Type B pancreatic cell (in vitro differentiated cells): ENCODE measurements around the gene AATK. TPM values are rescaled to one million over a fixed set of nuclear protein-coding genes. Genes with fewer than 3 reads are reported as not detected.
"Not testable (repeated sequence)": the region's sequence is repeated elsewhere in the genome, so short reads cannot be mapped to it uniquely, and the experiment has no call there.

Experiments used
- DNase-seq: peaks from one replicate; pipeline ENCODE4 v3.0.0; 2021; ENCODE audit warnings: mixed read lengths; ENCODE audit not compliant: unreplicated experiment; ENCODE audit errors: extremely low spot score
- H3K27ac Mint-ChIP-seq: 2 replicates; pipeline ENCODE4 v1.8.0; 2021; ENCODE audit warnings: mild to moderate bottlenecking, mixed read lengths
- H3K27me3 Mint-ChIP-seq: 2 replicates; pipeline ENCODE4 v1.8.0; 2021; ENCODE audit warnings: mixed read lengths
- H3K36me3 Mint-ChIP-seq: 2 replicates; pipeline ENCODE4 v1.8.0; 2021; ENCODE audit warnings: mixed read lengths
- H3K4me1 Mint-ChIP-seq: one replicate; pipeline ENCODE4 v1.8.0; 2021; ENCODE audit warnings: mixed read lengths; ENCODE audit not compliant: unreplicated experiment
- H3K4me3 Mint-ChIP-seq: 2 replicates; pipeline ENCODE4 v1.8.0; 2021; ENCODE audit warnings: mild to moderate bottlenecking, mixed read lengths
- H3K9me3 Mint-ChIP-seq: 2 replicates; pipeline ENCODE4 v1.8.0; 2021; ENCODE audit warnings: mixed read lengths
- total RNA-seq: library from RNA; stranded (reverse); gene quantifications from 2 replicates; pipeline ENCODE4 v1.2.1, GENCODE V29; 2021; ENCODE audit warnings: low replicate concordance
- TF ChIP-seq, protein P1 (sequence below): fragments of 200-600 bp; sonication (generic); conservative IDR thresholded peaks from 2 replicates; pipeline ENCODE4 v1.5.0; 2021; ENCODE audit warnings: antibody characterized with exemption, mild to moderate bottlenecking

Gene AATK
- total RNA-seq, 1 donor from 2014 or later = 6.4 TPM

DNA sequence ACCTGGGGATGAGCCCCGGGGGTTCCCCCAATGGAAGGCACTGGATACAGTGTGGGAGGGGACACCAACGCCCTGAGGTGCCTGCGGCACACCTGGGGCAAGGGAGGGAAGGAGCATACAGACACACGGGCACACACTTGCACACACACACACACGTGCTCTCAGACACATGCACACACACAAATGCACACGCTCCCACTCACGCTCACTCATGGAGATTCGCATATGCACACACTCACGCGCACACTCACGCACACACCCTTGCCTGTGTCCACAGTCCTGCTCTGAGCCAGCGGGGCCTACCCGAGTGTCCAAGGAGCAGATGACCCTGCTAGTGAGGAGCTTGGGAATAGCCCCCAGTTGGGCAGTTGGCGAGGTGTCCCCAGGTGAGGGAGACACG lies 17.4 kb downstream of the AATK start:
- H3K27me3 Mint-ChIP-seq = no peaks in the 10 kb centered on the region
- no peak for DNase-seq
- no peaks in the 10 kb centered on the region for H3K9me3 Mint-ChIP-seq
- H3K4me1 Mint-ChIP-seq = no peaks in the 10 kb centered on the region
- H3K36me3 Mint-ChIP-seq = no peaks in the 10 kb centered on the region
- H3K27ac Mint-ChIP-seq = no peak overlapping the region
- TF ChIP-seq, protein P1, sequence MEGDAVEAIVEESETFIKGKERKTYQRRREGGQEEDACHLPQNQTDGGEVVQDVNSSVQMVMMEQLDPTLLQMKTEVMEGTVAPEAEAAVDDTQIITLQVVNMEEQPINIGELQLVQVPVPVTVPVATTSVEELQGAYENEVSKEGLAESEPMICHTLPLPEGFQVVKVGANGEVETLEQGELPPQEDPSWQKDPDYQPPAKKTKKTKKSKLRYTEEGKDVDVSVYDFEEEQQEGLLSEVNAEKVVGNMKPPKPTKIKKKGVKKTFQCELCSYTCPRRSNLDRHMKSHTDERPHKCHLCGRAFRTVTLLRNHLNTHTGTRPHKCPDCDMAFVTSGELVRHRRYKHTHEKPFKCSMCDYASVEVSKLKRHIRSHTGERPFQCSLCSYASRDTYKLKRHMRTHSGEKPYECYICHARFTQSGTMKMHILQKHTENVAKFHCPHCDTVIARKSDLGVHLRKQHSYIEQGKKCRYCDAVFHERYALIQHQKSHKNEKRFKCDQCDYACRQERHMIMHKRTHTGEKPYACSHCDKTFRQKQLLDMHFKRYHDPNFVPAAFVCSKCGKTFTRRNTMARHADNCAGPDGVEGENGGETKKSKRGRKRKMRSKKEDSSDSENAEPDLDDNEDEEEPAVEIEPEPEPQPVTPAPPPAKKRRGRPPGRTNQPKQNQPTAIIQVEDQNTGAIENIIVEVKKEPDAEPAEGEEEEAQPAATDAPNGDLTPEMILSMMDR = no peak
- no peak overlapping the region for H3K4me3 Mint-ChIP-seq

DNA sequence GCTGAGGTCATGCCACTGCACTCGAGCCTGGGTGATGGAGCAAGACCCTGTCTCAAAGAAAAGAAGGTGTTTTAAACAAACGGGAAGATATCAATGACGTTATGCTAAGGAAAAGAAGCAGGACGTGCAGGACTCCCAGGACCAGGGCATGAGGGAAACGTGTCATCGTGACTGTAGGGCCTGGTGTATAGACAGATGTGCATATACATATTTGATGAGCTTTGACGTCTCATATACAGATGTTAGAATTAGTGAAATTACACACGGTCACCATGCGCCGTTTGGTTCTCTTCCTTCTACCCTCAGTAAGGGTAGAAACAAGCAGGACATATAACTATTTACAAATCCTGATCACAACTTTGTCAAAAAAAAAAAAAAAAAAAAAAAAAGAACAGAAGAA lies 18.3 kb downstream of the AATK start:
- H3K9me3 Mint-ChIP-seq = no peaks in the 10 kb centered on the region
- no peak for DNase-seq
- no peaks in the 10 kb centered on the region for H3K27me3 Mint-ChIP-seq
- no peak overlapping the region for H3K4me3 Mint-ChIP-seq
- H3K27ac Mint-ChIP-seq = no peak overlapping the region
- no peaks in the 10 kb centered on the region for H3K36me3 Mint-ChIP-seq
- H3K4me1 Mint-ChIP-seq = no peaks in the 10 kb centered on the region
- TF ChIP-seq, protein P1 = no peak

DNA sequence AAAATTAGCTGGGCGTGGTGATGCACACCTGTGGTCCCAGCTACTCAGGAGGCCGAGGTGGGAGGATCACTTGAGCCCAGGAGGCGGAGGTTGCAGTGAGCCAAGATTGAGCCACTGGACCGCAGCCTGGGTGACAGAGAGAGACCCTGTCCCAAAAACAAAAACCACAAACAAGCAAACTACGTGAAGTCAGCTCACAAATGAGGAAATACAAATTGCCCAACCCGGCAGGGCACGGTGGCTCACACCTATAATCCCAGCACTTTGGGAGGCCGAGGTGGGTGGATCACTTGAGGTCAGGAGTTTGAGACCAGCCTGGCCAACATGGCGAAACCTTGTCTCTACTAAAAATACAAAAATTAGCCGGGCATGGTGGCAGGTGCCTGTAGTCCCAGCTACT lies 19.8 kb downstream of the AATK start:
- not testable (repeated sequence) for DNase-seq, H3K4me1 Mint-ChIP-seq, H3K9me3 Mint-ChIP-seq, H3K27ac Mint-ChIP-seq, H3K27me3 Mint-ChIP-seq, H3K36me3 Mint-ChIP-seq, H3K4me3 Mint-ChIP-seq

DNA sequence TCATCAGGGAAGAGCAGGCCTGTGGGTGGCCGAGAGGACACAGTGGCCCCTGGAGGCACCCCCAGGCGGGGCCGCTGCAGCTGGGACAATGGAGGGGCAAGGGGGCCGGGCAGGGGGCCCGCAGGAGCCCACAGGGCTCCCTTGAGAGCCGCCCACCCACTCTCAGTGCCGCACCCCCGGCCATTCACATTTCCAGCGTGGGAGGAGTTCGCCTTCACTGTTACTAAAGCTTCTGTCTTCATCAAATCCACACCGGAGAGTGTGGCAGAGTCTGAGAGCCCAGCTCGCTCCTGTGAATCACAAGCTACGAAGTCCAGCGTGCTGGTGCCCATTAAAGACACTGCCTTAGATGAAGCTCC lies 21.6 kb downstream of the AATK start:
- Mint-ChIP-seq H3K27ac (no peak overlapping the region), H3K9me3 (no peaks in the 10 kb centered on the region), H3K4me3 (no peak overlapping the region), H3K27me3 (no peaks in the 10 kb centered on the region), H3K36me3 (no peaks in the 10 kb centered on the region), H3K4me1 (no peaks in the 10 kb centered on the region)
- no peak for DNase-seq
- TF ChIP-seq, protein P1 = no peak

DNA sequence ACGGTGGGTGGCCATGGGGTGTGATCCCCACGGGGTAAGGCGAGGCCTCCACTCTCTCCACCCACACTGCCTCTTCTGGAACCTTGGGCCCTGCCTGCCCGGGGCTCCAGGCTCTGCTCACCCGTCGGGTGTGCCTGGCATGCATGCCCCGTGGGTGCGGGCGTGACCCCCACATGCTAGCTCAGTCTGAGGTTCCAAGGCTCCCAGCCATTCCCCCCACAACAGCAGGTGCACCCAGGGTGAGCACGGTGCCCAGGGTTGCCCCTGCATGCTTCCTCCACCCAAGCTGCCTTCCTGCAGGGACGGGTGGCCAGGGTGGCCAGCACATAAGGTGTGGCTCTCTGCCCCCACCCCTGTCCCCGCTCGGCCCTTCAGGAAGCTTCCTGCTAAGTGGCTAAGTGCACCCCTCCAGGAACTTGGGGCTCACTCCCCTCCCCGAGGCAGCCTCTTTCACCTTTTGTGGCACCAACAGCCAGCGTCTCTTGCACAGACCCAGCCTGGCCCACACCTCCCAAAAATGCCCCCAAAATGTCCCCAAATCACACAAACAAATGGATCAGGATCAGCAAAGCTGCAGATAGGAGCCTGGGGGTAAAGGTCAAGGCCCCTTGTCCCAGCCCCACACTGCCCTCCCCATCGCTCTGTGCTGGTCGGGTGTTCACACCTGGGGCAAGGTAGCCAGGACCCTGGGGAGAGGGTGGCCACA lies 22.2 kb downstream of the AATK start:
- H3K4me3 Mint-ChIP-seq = no peak overlapping the region
- no peak for DNase-seq
- H3K4me1 Mint-ChIP-seq = no peaks in the 10 kb centered on the region
- TF ChIP-seq, protein P1 = no peak
- H3K27me3 Mint-ChIP-seq = no peaks in the 10 kb centered on the region
- no peaks in the 10 kb centered on the region for H3K36me3 Mint-ChIP-seq
- no peaks in the 10 kb centered on the region for H3K9me3 Mint-ChIP-seq
- no peak overlapping the region for H3K27ac Mint-ChIP-seq

DNA sequence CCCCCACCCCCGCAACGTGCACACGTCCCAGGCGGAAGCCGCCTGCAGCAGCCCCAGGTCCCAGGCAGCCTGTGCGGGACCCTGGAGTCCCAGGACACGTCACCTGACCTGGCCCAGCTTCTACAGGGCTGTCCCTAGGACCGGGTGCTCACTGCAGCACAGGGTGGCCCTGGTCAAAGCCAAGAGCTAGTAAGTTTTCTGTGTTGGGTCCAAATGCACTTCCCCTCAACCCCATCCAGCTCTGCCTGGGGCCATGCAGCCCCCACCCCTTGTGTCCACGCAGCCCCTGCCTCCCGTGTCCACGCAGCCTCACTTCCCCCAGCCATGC lies 22.9 kb downstream of the AATK start:
- Mint-ChIP-seq H3K4me3 (no peak overlapping the region), H3K9me3 (no peaks in the 10 kb centered on the region), H3K27ac (no peak overlapping the region), H3K36me3 (no peaks in the 10 kb centered on the region), H3K27me3 (no peaks in the 10 kb centered on the region), H3K4me1 (no peaks in the 10 kb centered on the region)
- no peak for DNase-seq
- TF ChIP-seq, protein P1 = no peak
